Keratinocyte (primary cell): ENCODE data around the gene APOBEC3F.

Experiments
- EZH2 ChIP-seq: IDR thresholded peaks from one replicate; pipeline ENCODE4 v1.6.1; 2012; ENCODE audit warnings: inconsistent platforms, mild to moderate bottlenecking, low read length, moderate library complexity
- TF ChIP-seq, protein P1 (sequence below), 3 experiments: IDR thresholded peaks in 1 of 3; conservative IDR thresholded peaks in 1 of 3; optimal IDR thresholded peaks in 1 of 3; 2 replicates in 2 of 3; 3 replicates in 1 of 3; pipeline versions ENCODE3 to v1.5.1; 2011; ENCODE audit warnings: low read length in 3 of 3, mild to moderate bottlenecking in 3 of 3, moderate library complexity in 2 of 3, control low read depth in 1 of 3, inconsistent platforms in 1 of 3; ENCODE audit not compliant: insufficient read depth in 2 of 3; ENCODE audit errors: extremely low read depth in 1 of 3

DNA sequence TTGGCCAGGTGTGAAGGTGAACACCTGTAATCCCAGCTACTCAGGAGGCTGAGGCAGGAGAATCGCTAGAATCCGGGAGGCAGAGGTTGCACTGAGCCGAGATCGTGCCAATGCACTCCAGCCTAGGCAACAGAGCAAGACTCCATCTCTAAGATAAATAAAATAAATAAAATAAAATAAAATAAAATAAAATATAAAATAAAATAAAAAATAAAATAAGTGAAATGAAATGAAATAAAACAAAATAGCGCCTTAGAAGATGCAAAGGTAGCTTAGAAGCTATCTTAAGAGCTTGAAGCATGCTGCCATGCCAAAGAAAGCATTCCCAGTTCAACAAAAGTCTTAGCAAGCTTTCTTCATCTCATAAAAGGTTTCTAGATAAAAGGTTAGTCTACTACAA is 33.5 kb upstream of the APOBEC3F start:
- TF ChIP-seq, protein P1, sequence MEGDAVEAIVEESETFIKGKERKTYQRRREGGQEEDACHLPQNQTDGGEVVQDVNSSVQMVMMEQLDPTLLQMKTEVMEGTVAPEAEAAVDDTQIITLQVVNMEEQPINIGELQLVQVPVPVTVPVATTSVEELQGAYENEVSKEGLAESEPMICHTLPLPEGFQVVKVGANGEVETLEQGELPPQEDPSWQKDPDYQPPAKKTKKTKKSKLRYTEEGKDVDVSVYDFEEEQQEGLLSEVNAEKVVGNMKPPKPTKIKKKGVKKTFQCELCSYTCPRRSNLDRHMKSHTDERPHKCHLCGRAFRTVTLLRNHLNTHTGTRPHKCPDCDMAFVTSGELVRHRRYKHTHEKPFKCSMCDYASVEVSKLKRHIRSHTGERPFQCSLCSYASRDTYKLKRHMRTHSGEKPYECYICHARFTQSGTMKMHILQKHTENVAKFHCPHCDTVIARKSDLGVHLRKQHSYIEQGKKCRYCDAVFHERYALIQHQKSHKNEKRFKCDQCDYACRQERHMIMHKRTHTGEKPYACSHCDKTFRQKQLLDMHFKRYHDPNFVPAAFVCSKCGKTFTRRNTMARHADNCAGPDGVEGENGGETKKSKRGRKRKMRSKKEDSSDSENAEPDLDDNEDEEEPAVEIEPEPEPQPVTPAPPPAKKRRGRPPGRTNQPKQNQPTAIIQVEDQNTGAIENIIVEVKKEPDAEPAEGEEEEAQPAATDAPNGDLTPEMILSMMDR (optimal IDR thresholded peaks at IDR 0.05 in 1 of 3, IDR thresholded peaks at IDR 0.05 in 1 of 3, conservative IDR thresholded peaks at IDR 0.05 in 1 of 3; ENCODE audit: extremely low read depth in 1 of 3, insufficient read depth in 2 of 3, low read length in 3 of 3) = no peak
- no peak for TF ChIP-seq EZH2
